Urinary bladder (tissue), 4 donors: Measurements from ENCODE around the gene CLIC3. TPM values are rescaled to one million over a fixed set of nuclear protein-coding genes. Genes with fewer than 3 reads are reported as not detected.

Source experiments
- DNase-seq: peaks from one replicate; pipeline ENCODE4 v3.0.0-alpha.2; 2015; ENCODE audit errors: extremely low spot score
- H3K27ac ChIP-seq: one replicate; pipeline ENCODE4 v1.5.1; 2013; ENCODE audit warnings: low read depth, mild to moderate bottlenecking, moderate library complexity
- H3K36me3 ChIP-seq: one replicate; pipeline ENCODE4 v1.6.1; 2013; ENCODE audit warnings: mild to moderate bottlenecking, moderate library complexity; ENCODE audit not compliant: insufficient read depth
- H3K4me1 ChIP-seq: one replicate; pipeline ENCODE4 v1.6.1; 2013; ENCODE audit warnings: mild to moderate bottlenecking, moderate library complexity; ENCODE audit not compliant: insufficient read depth
- H3K4me3 ChIP-seq: one replicate; pipeline ENCODE4 v1.5.1; 2013; ENCODE audit warnings: low read depth, low read length
- WGBS: extraction: QIAGEN DNeasy Blood & Tissue Kit; methylation state at CpG from one replicate; pipeline ENCODE4 v1.1.7; 2013; 5-methylcytosine and 5-hydroxymethylcytosine counted together
- polyA plus RNA-seq: library from polyadenylated mRNA; stranded (reverse); fragments of 200-250 nt; gene quantifications from one replicate; pipeline ENCODE4 v1.2.3, GENCODE V29; 2013
- total RNA-seq: library from RNA; depleted of rRNA; stranded (reverse); fragments of >200 nt; gene quantifications from one replicate; pipeline ENCODE4 v1.2.3, GENCODE V29; 2014
- donor health status: healthy with polysubstance abuse.
- donor health status: healthy.

The CLIC3 gene
- total and polyA plus RNA-seq, 2 donors = 3.6 to 11.0 TPM

- H3K27ac ChIP-seq = no peak overlapping the region
- no peaks in the 10 kb centered on the region for H3K4me1 ChIP-seq
- H3K4me3 ChIP-seq = no peak overlapping the region
- no peak for DNase-seq
- 78% methylated on average over 14 of the region's 14 CpGs for WGBS
- H3K36me3 ChIP-seq = no peaks in the 10 kb centered on the region
Measured at GRCh38 chr9:136971746-136972145, 24.6 kb downstream of the CLIC3 start.

DNA sequence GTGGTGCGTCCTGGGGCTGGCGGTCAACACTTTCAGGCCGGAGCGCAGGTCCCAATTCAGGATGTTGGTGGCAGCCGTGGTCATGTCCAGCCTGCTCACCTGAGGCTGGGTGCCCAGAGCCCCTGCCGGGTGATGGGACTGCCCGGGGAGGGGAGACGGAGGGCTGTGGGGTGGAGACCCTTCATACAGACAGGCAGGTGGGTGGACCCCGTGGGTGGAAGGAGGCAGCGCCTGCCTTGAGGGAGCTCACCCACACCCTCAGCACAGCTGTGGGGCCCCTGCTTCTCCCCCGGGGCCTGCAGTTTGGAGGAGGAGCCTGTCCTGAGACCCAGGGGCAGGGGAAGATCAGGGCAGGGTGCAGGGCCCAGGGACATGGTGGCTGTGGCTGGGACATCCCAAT, 26.0 kb downstream of the CLIC3 start:
- Histone ChIP-seq H3K4me1 (no peaks in the 10 kb centered on the region), H3K27ac (no peak overlapping the region), H3K4me3 (no peak overlapping the region), H3K36me3 (no peaks in the 10 kb centered on the region)
- DNase-seq = no peak
- WGBS = 81% methylated on average over 11 of the region's 11 CpGs

DNA sequence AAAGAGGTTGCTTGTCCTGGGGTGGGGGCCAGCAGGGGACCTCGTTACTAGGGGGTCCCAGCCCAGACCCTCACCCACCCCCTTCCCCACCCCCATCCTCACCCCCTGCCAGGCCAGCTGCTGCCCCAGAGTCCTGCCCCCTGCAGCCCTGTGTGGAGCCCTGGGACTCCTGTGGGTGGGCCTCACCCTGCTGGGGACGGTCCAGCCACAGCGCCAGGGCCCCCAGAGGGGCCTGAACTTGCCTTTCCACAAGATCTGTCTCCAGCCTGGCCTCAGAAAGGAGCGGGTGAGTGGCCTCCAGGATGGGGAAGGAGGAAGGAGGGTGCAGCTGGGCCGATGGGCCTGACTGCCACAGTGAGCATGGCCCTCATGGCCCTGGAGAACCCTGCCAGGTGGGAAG, 26.6 kb downstream of the CLIC3 start:
- 82% methylated on average over 5 of the region's 5 CpGs for WGBS
- H3K4me1 ChIP-seq = no peaks in the 10 kb centered on the region
- no peak overlapping the region for H3K27ac ChIP-seq
- H3K36me3 ChIP-seq = no peaks in the 10 kb centered on the region
- no peak overlapping the region for H3K4me3 ChIP-seq
- no peak for DNase-seq

DNA sequence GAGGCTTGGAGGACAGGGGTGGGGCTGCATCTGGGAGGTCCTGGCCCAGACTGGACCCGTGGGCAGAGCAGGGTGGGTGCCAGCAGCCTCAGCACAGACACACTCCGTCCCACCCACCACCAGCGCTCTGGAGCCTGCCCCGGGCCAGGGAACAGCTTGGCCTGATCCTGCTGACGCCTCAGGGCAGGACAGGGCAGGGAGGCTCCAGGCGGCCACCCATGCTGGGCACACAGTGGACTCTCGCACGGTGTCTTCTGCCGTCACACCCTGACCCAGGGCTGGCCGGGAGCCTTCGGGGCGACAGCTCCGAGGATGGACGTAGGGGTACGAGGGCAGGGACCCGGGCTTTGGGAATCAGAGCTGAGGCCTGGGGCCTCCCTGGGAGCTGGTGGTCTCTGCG, 27.2 kb downstream of the CLIC3 start:
- WGBS = 83% methylated on average over 17 of the region's 17 CpGs
- no peak for DNase-seq
- Histone ChIP-seq H3K4me1 (no peaks in the 10 kb centered on the region), H3K36me3 (no peaks in the 10 kb centered on the region), H3K4me3 (no peak overlapping the region), H3K27ac (no peak overlapping the region)

GRCh38 chr9:136968333-136969127, 27.8 kb downstream of the CLIC3 start:
- 77% methylated on average over 17 of the region's 17 CpGs for WGBS
- no peak overlapping the region for H3K4me3 ChIP-seq
- no peak overlapping the region for H3K27ac ChIP-seq
- DNase-seq = no peak
- no peaks in the 10 kb centered on the region for H3K36me3 ChIP-seq
- H3K4me1 ChIP-seq = no peaks in the 10 kb centered on the region

DNA sequence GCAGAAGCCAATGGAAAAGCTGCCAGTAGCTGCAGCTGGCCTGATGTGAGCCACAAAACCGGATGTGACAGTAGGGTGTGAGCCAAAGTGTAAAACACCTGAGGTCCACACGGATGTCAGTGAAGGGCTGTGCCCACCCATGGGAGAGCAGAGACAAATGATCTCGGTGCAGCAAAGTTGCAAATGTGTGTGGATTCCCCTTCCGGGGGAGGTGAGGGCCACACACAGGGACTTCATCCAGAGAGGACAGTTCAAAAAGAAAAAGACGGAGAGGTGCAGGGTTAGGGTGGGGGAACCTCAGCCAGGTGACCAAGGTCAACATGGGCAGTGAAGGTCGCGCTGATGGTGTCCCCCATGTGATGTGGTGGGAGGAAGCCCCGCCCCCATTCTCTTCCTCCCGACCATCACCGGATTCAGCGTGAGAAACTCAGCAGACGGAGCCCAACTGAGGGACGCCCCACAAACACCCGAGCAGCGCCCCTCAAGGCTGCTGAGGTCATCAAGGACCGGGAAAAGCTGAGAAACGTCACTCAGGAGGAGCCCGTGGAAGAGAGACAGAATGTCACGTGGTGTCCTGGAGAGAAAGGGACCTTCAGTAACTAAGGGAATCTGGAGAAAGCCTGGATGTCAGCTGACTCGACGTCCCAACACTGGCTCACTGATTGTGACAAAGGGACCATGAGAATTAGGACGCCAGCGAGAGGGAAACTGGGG, 30.4 kb downstream of the CLIC3 start:
- Histone ChIP-seq H3K4me3 (no peak overlapping the region), H3K36me3 (no peaks in the 10 kb centered on the region), H3K4me1 (no peaks in the 10 kb centered on the region), H3K27ac (no peak overlapping the region)
- WGBS = 26% methylated on average over 23 of the region's 23 CpGs
- DNase-seq = no peak

- WGBS = 84% methylated on average over 26 of the region's 26 CpGs
- Histone ChIP-seq H3K4me3 (no peak overlapping the region), H3K36me3 (no peaks in the 10 kb centered on the region), H3K4me1 (no peaks in the 10 kb centered on the region), H3K27ac (no peak overlapping the region)
- DNase-seq = no peak
Measured at GRCh38 chr9:136964833-136965422, 31.4 kb downstream of the CLIC3 start.

DNA sequence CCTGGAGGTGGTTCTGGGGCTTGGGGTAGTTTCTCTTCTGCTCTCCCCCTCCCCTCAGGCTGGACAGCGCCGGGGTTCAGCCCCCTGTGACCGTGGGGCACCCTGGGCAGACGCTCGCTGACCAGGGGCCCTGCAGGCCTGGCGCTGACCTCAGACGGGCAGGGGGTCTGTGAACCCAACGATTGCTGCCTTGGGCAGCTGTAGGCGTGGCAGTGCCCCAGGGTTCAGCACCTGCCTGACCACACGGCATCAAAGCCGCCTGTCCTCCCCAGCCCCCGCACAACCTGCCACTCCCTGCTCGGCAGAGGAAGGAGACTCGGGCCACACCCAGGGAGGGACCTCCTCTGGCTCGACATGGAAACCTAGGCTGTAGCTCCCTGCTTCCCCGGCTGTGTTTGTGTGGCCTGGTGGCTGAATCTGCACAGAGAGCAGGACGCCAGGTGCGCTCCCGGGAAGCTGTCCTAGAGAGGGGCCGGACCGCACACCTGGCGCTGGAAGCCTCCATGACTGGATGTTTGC, 32.1 kb downstream of the CLIC3 start:
- no peak for DNase-seq
- Histone ChIP-seq H3K27ac (no peak overlapping the region), H3K4me3 (no peak overlapping the region), H3K4me1 (no peaks in the 10 kb centered on the region), H3K36me3 (no peaks in the 10 kb centered on the region)
- 65% methylated on average over 22 of the region's 22 CpGs for WGBS

DNA sequence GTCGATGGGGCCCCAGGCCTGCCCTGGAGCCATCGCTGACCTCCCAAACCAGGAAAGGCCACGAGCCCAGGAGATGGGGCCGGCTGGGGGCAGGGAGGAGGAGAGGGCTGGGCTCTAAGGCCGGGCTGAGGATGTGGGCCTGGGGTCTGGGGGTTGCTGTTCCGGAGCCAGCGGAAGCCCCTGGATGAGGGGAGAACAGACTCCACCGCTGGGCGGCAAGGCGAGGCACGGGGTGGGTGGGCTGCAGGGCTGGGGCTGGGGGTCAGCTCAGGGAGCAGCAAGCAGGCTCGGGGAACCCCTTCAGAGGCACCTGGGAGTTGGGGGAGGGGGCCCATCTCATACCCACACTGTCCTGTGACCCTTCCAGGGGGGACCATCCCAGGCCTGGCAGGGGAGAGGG, 32.6 kb downstream of the CLIC3 start:
- Histone ChIP-seq H3K27ac (no peak overlapping the region), H3K4me1 (no peaks in the 10 kb centered on the region), H3K36me3 (no peaks in the 10 kb centered on the region), H3K4me3 (no peak overlapping the region)
- no peak for DNase-seq
- 82% methylated on average over 12 of the region's 12 CpGs for WGBS

GRCh38 chr9:136963341-136963740, 33.0 kb downstream of the CLIC3 start:
- Histone ChIP-seq H3K4me3 (no peak overlapping the region), H3K36me3 (no peaks in the 10 kb centered on the region), H3K4me1 (no peaks in the 10 kb centered on the region), H3K27ac (no peak overlapping the region)
- 84% methylated on average over 15 of the region's 15 CpGs for WGBS
- no peak for DNase-seq

DNA sequence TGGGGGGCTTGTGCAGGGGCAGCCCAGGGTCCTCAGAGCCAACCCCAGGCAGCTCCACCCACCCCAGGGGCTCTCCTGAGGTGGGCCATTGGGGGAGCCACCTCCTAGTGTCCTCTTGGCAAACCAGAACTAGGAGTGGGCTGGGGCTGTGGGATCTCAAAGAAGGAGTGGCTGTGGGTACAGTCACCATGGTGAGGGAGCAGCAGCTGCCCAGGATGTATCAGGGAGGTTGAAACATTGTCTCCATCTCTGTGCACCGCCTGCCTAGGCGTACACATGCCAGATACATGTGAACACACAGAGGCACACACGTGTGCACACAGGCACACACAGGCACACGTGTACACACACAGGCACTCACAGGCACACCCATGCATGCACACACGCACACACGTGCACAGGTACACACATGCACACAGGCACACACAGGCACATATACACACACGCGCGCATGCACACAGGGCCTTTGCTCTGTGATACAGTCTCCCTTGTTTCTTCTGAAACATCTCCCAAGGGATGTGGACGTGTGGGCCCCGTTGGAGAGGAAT, 33.6 kb downstream of the CLIC3 start:
- H3K4me3 ChIP-seq = no peak overlapping the region
- H3K4me1 ChIP-seq = no peaks in the 10 kb centered on the region
- DNase-seq = no peak
- WGBS = 84% methylated on average over 11 of the region's 11 CpGs
- H3K36me3 ChIP-seq = no peaks in the 10 kb centered on the region
- H3K27ac ChIP-seq = no peak overlapping the region

DNA sequence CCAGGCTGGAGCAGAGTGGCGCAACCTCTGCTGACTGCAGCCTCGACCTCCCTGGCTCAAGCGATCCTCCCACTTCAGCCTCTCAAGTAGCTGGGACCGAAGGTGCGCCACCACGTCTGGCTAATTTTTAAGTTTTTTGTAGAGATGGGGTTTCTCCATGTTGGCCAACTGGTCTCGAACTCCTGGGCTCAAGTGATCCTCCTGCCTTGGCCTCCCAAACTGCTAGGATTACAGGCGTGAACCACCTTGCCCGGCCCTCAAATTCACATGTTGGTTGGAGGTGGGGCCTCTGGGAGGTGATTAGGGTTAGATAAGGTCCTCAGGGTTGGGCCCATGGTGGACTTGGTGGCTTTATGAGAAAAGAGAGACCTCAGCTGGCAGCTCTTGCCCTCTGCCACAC, 34.2 kb downstream of the CLIC3 start:
- no peak for DNase-seq
- H3K36me3 ChIP-seq = no peaks in the 10 kb centered on the region
- H3K4me1 ChIP-seq = no peaks in the 10 kb centered on the region
- no peak overlapping the region for H3K27ac ChIP-seq
- WGBS = 94% methylated on average over 9 of the region's 9 CpGs
- H3K4me3 ChIP-seq = no peak overlapping the region

- Histone ChIP-seq H3K27ac (no peak overlapping the region), H3K4me3 (no peak overlapping the region), H3K4me1 (no peaks in the 10 kb centered on the region), H3K36me3 (no peaks in the 10 kb centered on the region)
- 68% methylated on average over 23 of the region's 23 CpGs for WGBS
- no peak for DNase-seq
Measured at GRCh38 chr9:136961279-136962065, 34.9 kb downstream of the CLIC3 start.
